AG09319 (cell line): ENCODE data around the gene PDZD2.
"Not testable (repeated sequence)": the region's sequence is repeated elsewhere in the genome, so short reads cannot be mapped to it uniquely, and the experiment has no call there.

Experiments
- DNase-seq: peaks from one replicate; pipeline ENCODE4 v3.0.0-alpha.2; 2010; ENCODE audit warnings: low read depth; ENCODE audit errors: extremely low read depth
- TF ChIP-seq, protein P1 (sequence below): IDR thresholded peaks from 2 replicates; pipeline ENCODE4 v1.5.1; 2011; ENCODE audit warnings: low read depth, mild to moderate bottlenecking, inconsistent platforms, low read length, moderate library complexity

Gene PDZD2

GRCh38 chr5:31731016-31731415 lies 92.1 kb downstream of the PDZD2 start:
- TF ChIP-seq, protein P1, sequence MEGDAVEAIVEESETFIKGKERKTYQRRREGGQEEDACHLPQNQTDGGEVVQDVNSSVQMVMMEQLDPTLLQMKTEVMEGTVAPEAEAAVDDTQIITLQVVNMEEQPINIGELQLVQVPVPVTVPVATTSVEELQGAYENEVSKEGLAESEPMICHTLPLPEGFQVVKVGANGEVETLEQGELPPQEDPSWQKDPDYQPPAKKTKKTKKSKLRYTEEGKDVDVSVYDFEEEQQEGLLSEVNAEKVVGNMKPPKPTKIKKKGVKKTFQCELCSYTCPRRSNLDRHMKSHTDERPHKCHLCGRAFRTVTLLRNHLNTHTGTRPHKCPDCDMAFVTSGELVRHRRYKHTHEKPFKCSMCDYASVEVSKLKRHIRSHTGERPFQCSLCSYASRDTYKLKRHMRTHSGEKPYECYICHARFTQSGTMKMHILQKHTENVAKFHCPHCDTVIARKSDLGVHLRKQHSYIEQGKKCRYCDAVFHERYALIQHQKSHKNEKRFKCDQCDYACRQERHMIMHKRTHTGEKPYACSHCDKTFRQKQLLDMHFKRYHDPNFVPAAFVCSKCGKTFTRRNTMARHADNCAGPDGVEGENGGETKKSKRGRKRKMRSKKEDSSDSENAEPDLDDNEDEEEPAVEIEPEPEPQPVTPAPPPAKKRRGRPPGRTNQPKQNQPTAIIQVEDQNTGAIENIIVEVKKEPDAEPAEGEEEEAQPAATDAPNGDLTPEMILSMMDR, result no peak
- DNase-seq, result no peak

DNA sequence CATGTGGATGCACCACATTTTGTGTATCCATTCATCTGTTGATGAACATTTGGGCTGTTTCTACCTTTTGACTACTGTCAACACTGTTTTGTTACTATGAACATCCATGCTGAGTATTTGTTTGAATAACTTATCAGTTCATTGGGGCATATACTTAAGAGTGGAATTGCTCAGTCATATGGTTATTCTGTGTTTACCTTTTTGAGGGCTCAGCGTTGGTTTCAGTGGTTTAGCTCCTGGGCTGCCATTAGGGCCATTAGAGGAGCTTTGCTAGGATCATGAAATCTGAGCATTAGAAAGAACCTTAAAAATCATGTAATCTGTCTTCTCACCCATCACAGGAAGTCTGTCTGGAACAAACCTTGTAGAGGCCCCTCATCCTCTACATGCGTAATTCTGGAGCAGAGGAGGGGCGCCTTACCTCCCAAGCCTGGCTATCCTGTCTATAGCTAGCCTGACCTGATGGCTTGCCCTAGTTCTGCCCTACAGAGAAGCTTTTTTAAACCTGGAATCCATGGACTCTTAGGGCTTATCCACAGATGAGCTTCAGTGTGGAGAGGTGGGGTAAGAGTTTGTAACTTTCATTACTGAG lies 92.9 kb downstream of the PDZD2 start:
- TF ChIP-seq, protein P1, result no peak

GRCh38 chr5:31732821-31733220 lies 93.9 kb downstream of the PDZD2 start:
- not testable (repeated sequence) for DNase-seq

More for the DNA sequence above, 92.9 kb downstream of the PDZD2 start:
- no peak for DNase-seq

- TF ChIP-seq, protein P1, result no peak
- no peak for DNase-seq
These were observed 94.4 kb downstream of the PDZD2 start for GRCh38 chr5:31733371-31733770.

DNA sequence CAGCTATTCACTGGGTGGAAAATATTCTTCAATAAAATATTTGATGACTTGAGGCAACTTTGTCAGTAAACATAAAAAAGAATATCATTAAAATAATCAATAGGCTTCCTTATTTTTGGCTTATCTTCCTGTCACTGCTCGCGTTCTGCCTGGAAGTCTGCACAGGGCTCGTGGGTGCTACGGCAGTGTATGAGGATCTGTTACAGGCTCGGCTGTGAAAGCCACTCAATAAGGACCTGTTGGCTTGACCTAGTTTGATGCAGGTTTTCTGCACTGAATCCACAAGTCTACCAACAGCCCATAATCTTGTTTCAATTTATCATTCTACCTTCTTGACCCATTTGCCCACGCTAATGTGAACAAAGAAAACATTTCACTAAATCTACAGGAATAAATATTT lies 97.2 kb downstream of the PDZD2 start:
- TF ChIP-seq, protein P1, result no peak
- DNase-seq, result no peak

GRCh38 chr5:31738199-31738598 lies 99.3 kb downstream of the PDZD2 start:
- no peak for DNase-seq
- TF ChIP-seq, protein P1, result no peak

DNA sequence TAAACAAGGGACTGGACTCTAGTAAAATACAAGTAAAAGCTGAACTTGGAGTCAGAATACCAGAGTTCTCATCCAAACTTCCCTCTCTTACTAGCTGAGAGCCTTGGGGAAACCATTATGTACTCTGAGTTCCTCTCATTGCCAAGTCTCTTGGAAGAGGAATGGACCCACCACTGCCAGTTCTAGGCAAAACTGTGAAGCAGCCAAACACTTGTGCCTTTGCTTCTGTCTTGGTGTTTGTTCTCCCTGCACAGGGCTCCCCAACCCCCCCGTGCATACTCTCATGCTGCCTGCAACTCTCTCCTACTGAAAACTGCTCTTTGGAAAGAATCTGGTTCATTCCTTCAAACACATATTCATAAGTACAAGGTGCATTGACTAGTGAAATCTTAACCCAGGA lies 102.6 kb downstream of the PDZD2 start:
- TF ChIP-seq, protein P1, result no peak
- DNase-seq, result no peak

DNA sequence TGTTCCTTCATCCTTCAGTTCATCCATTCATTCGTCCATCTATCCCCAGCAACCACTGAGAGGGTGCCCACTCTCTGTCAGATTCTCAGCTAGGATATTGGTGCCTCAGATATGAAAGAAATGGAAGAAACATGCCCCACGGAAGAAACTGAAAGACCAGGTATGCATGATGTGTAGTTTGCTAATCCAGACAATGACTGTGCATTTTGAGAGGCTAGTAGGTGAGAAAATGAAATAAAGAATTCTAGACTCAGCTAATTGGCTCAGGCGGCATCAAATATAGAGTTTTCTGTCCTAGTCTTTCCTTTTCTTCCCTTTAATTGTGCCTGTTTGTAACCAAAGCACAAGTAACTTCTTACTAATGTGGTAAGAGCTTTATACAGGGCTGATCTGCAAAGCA lies 104.7 kb downstream of the PDZD2 start:
- TF ChIP-seq, protein P1, result no peak
- DNase-seq, result no peak
